GM10248 (cell line): Measurements from ENCODE around the gene HDC.
A peak's percentile ranks its signal among the peaks of the same experiment; 100 is the strongest.

Experiments
- CTCF ChIA-PET: fragments of 300-600 bp; sonication (Branson Sonifier 250); formaldehyde crosslinking; extraction: SDS; loops from one replicate; lab custom pipeline; 2021; ENCODE audit warnings: antibody characterized with exemption; lab: Yijun Ruan, JAX
- POLR2A ChIA-PET: fragments of 350-650 bp; sonication (Branson Sonifier 250); formaldehyde crosslinking; extraction: SDS; loops from one replicate; lab custom pipeline; 2020; ENCODE audit warnings: antibody characterized with exemption; lab: Yijun Ruan, JAX
- DNase-seq: peaks from one replicate; pipeline ENCODE4 v3.0.0; 2012; ENCODE audit errors: extremely low spot score
- CTCF ChIP-seq: IDR thresholded peaks from 2 replicates; pipeline ENCODE4 v1.5.1; 2012; ENCODE audit warnings: mild to moderate bottlenecking, low read depth; ENCODE audit errors: extremely low read depth, missing control alignments, control extremely low read depth

HDC gene

GRCh38 chr15:50251638-50252182 lies 13.8 kb downstream of the HDC start:
- no peak for DNase-seq
- ChIA-PET POLR2A (interaction anchor here (0.6 kb wide), 1 partner anchor 20 kb away, joined by 3 read pairs; no protein-coding TSS in a partner anchor), CTCF (no interaction called here)
- TF ChIP-seq CTCF = no peak

- no peak for DNase-seq
- POLR2A ChIA-PET = no interaction called here
- TF ChIP-seq CTCF = no peak
- CTCF ChIA-PET = no interaction called here
Measured at GRCh38 chr15:50250760-50251394, 14.6 kb downstream of the HDC start.

- ChIA-PET POLR2A (interaction anchor here (0.6 kb wide), 1 partner anchor 51 kb away, joined by 6 read pairs; no protein-coding TSS in a partner anchor), CTCF (interaction anchor here (2.8 kb wide), 1 partner anchor 12 kb away, joined by 8 read pairs; no protein-coding TSS in a partner anchor)
- no peak for TF ChIP-seq CTCF
- DNase-seq = no peak
Measured at GRCh38 chr15:50249704-50250103, 15.8 kb downstream of the HDC start.

- no peak for TF ChIP-seq CTCF
- ChIA-PET POLR2A (interaction anchor here (0.6 kb wide), 1 partner anchor 51 kb away, joined by 6 read pairs; no protein-coding TSS in a partner anchor), CTCF (interaction anchor here (0.8 to 2.9 kb wide), 4 partner anchors 8 to 67 kb away, joined by 3 to 8 read pairs (median 5); no protein-coding TSS in a partner anchor)
- DNase-seq = no peak
Measured at GRCh38 chr15:50248994-50249582, 16.4 kb downstream of the HDC start.

- no peak for TF ChIP-seq CTCF
- DNase-seq = peak; percentile 70
- ChIA-PET CTCF (interaction anchor here (0.8 to 2.9 kb wide), 5 partner anchors 9 to 68 kb away, joined by 3 to 8 read pairs (median 4); no protein-coding TSS in a partner anchor), POLR2A (no interaction called here)
Measured at GRCh38 chr15:50247819-50248655, 17.5 kb downstream of the HDC start.

GRCh38 chr15:50246631-50247030 lies 18.9 kb downstream of the HDC start:
- ChIA-PET POLR2A (no interaction called here), CTCF (interaction anchor here (1.4 to 2.9 kb wide), 2 partner anchors 9 to 78 kb away, joined by 3 to 6 read pairs; no protein-coding TSS in a partner anchor)
- DNase-seq = no peak
- TF ChIP-seq CTCF = no peak
